ENCODE measurements around the gene PRIMA1. TPM values are rescaled to one million over a fixed set of nuclear protein-coding genes. Genes with fewer than 3 reads are reported as not detected.

Gene PRIMA1
- total RNA-seq (2022; extraction: Qiagen RNA extraction; ENCODE audit: low read depth), result 0.22 to 0.35 TPM (median 0.31 TPM) in 5 replicates

GRCh38 chr14:93788293-93788542, at the start of gene PRIMA1:
PRIMA1 (minus strand) TSS chr14:93788485; CDS start chr14:93787718, 767 bp downstream.

Other genes with a start within 250 kb of the PRIMA1 start
- not detected in 5 replicates for gene FAM181A, start 138.9 kb upstream of the PRIMA1 start, total RNA-seq (2022; extraction: Qiagen RNA extraction; ENCODE audit: low read depth)
- gene ASB2, start 188.1 kb upstream of the PRIMA1 start, total RNA-seq (2022; extraction: Qiagen RNA extraction; ENCODE audit: low read depth), result 0.65 to 1.7 TPM (median 0.75 TPM) in 5 replicates
- gene CCDC197, start 208.8 kb upstream of the PRIMA1 start, total RNA-seq (2022; extraction: Qiagen RNA extraction; ENCODE audit: low read depth), result not detected in 5 replicates
- gene OTUB2, start 237.9 kb upstream of the PRIMA1 start, total RNA-seq (2022; extraction: Qiagen RNA extraction; ENCODE audit: low read depth), result 3.5 to 4.9 TPM (median 3.7 TPM) in 5 replicates

Data from A549 treated with GW870086 at 1 μM for 4 hours (cell line).